ENCODE measurements around the gene CMIP.

CMIP gene

GRCh38 chr16:81520151-81520470 lies 75.5 kb downstream of the CMIP start:
- TF ChIP-seq CREB1 (IDR thresholded peaks at IDR 0.05; ENCODE audit: low read depth) (no peak), REST (IDR thresholded peaks at IDR 0.05; ENCODE audit: low read depth) (no peak), TCF12 (IDR thresholded peaks at IDR 0.05; ENCODE audit: low read depth) (no peak), TAF1 (IDR thresholded peaks at IDR 0.05; ENCODE audit: low read depth) (no peak), NFIC (IDR thresholded peaks at IDR 0.05) (no peak), MAX (IDR thresholded peaks at IDR 0.05) (no peak), RAD21 (IDR thresholded peaks at IDR 0.05; ENCODE audit: low read depth) (no peak)

- no peak for TF ChIP-seq TAF1 (IDR thresholded peaks at IDR 0.05; ENCODE audit: low read depth)
- TF ChIP-seq MAX (IDR thresholded peaks at IDR 0.05), result no peak
- no peak for TF ChIP-seq CEBPB (IDR thresholded peaks at IDR 0.05)
- no peak for TF ChIP-seq NFIC (IDR thresholded peaks at IDR 0.05)
- TF ChIP-seq REST (IDR thresholded peaks at IDR 0.05; ENCODE audit: low read depth), result no peak
- TF ChIP-seq CREB1 (IDR thresholded peaks at IDR 0.05; ENCODE audit: low read depth), result no peak
- TF ChIP-seq FOXM1 (IDR thresholded peaks at IDR 0.05; ENCODE audit: borderline replicate concordance, low read depth), result no peak
- TF ChIP-seq TCF12 (IDR thresholded peaks at IDR 0.05; ENCODE audit: low read depth), result no peak
- no peak for TF ChIP-seq RAD21 (IDR thresholded peaks at IDR 0.05; ENCODE audit: low read depth)
Measured at GRCh38 chr16:81520560-81521135, 76.0 kb downstream of the CMIP start.

GRCh38 chr16:81521141-81521626 lies 76.6 kb downstream of the CMIP start:
- TF ChIP-seq TAF1 (IDR thresholded peaks at IDR 0.05; ENCODE audit: low read depth), result no peak
- TF ChIP-seq EGR1 (IDR thresholded peaks at IDR 0.05), result no peak
- no peak for TF ChIP-seq CEBPB (IDR thresholded peaks at IDR 0.05)
- TF ChIP-seq EP300 (IDR thresholded peaks at IDR 0.05; ENCODE audit: borderline replicate concordance), result no peak
- TF ChIP-seq RAD21 (IDR thresholded peaks at IDR 0.05; ENCODE audit: low read depth), result no peak
- no peak for TF ChIP-seq USF1 (IDR thresholded peaks at IDR 0.05)
- no peak for TF ChIP-seq TEAD4 (IDR thresholded peaks at IDR 0.05)
- no peak for TF ChIP-seq CREB1 (IDR thresholded peaks at IDR 0.05; ENCODE audit: low read depth)
- no peak for TF ChIP-seq MAX (IDR thresholded peaks at IDR 0.05)
- no peak for TF ChIP-seq TCF12 (IDR thresholded peaks at IDR 0.05; ENCODE audit: low read depth)
- TF ChIP-seq FOXM1 (IDR thresholded peaks at IDR 0.05; ENCODE audit: borderline replicate concordance, low read depth), result no peak
- no peak for TF ChIP-seq REST (IDR thresholded peaks at IDR 0.05; ENCODE audit: low read depth)
- no peak for TF ChIP-seq YY1 (IDR thresholded peaks at IDR 0.05; ENCODE audit: low read depth)
- TF ChIP-seq NFIC (IDR thresholded peaks at IDR 0.05), result no peak
- no peak for TF ChIP-seq ZBTB7A (IDR thresholded peaks at IDR 0.05; ENCODE audit: low read depth)

- TF ChIP-seq TCF12 (IDR thresholded peaks at IDR 0.05; ENCODE audit: low read depth) (no peak), CEBPB (IDR thresholded peaks at IDR 0.05) (no peak), NFIC (IDR thresholded peaks at IDR 0.05) (no peak), CREB1 (IDR thresholded peaks at IDR 0.05; ENCODE audit: low read depth) (peak; percentile 56; the same call in 1 of the 2 replicates)
Measured at GRCh38 chr16:81522108-81522701, 77.6 kb downstream of the CMIP start.
